GM23338 (cell line): ENCODE data around the gene CRHR1. TPM values are rescaled to one million over a fixed set of nuclear protein-coding genes. Genes with fewer than 3 reads are reported as not detected.

Experiments used
- ATAC-seq: fragments of 200-7000 bp; cut with Tn5 transposase; 3 replicates; pipeline ENCODE4 v1.9.1; 2020
- DNase-seq: peaks from one replicate; pipeline ENCODE4 v3.0.0-alpha.2; 2015; ENCODE audit warnings: low spot score
- H2AFZ ChIP-seq: fragments of 200-600 bp; sonication (generic); 2 replicates; pipeline ENCODE4 v1.8.0; 2016; ENCODE audit warnings: antibody characterized with exemption, mild to moderate bottlenecking, moderate library complexity
- H3F3A ChIP-seq: fragments of 200-600 bp; sonication (generic); replicated peaks from 2 replicates; pipeline ENCODE4 v1.8.0; 2017; ENCODE audit warnings: antibody characterized with exemption, mixed run types, low read depth
- H3K27ac ChIP-seq: fragments of 200-600 bp; sonication (generic); 2 replicates; pipeline ENCODE4 v1.6.1; 2016; ENCODE audit warnings: low read depth
- H3K27me3 ChIP-seq: fragments of 200-600 bp; sonication (generic); 2 replicates; pipeline ENCODE4 v1.8.0; 2016; ENCODE audit warnings: mild to moderate bottlenecking, mixed run types, moderate library complexity; ENCODE audit not compliant: insufficient read depth
- H3K36me3 ChIP-seq: fragments of 200-600 bp; sonication (generic); 2 replicates; pipeline ENCODE4 v1.8.0; 2016; ENCODE audit warnings: mild to moderate bottlenecking; ENCODE audit not compliant: insufficient read depth
- H3K4me1 ChIP-seq: fragments of 200-600 bp; sonication (generic); 2 replicates; pipeline ENCODE4 v1.8.0; 2016; ENCODE audit warnings: mild to moderate bottlenecking, moderate library complexity; ENCODE audit not compliant: insufficient read depth
- H3K4me2 ChIP-seq: fragments of 200-600 bp; sonication (generic); 2 replicates; pipeline ENCODE4 v1.7.1; 2017; ENCODE audit warnings: mixed run types
- H3K4me3 ChIP-seq: fragments of 200-600 bp; sonication (generic); 2 replicates; pipeline ENCODE4 v1.6.1; 2016; ENCODE audit warnings: mixed run types
- H3K79me2 ChIP-seq: fragments of 200-600 bp; sonication (generic); replicated peaks from 2 replicates; pipeline ENCODE4 v1.8.0; 2017; ENCODE audit warnings: mild to moderate bottlenecking; ENCODE audit not compliant: insufficient read depth
- H3K9me2 ChIP-seq: fragments of 200-600 bp; sonication (generic); 2 replicates; pipeline ENCODE4 v1.8.0; 2017; ENCODE audit not compliant: insufficient read depth
- H4K20me1 ChIP-seq: fragments of 200-600 bp; sonication (generic); replicated peaks from 2 replicates; pipeline ENCODE4 v1.8.0; 2017; ENCODE audit warnings: mild to moderate bottlenecking; ENCODE audit not compliant: insufficient read depth
- H3K27ac Mint-ChIP-seq: 2 replicates; pipeline ENCODE4 v1.8.0; 2020; ENCODE audit warnings: inconsistent platforms, mild to moderate bottlenecking, moderate library complexity, mixed read lengths
- H3K27me3 Mint-ChIP-seq: 3 replicates; pipeline ENCODE4 v1.8.0; 2022; ENCODE audit warnings: low read depth, mild to moderate bottlenecking, moderate library complexity, mixed read lengths, inconsistent platforms; ENCODE audit not compliant: insufficient read depth, poor library complexity
- H3K36me3 Mint-ChIP-seq: 3 replicates; pipeline ENCODE4 v1.8.0; 2021; ENCODE audit warnings: low read depth, mild to moderate bottlenecking, inconsistent platforms, moderate library complexity, mixed read lengths
- H3K4me1 Mint-ChIP-seq: 3 replicates; pipeline ENCODE4 v1.8.0; 2020; ENCODE audit warnings: mild to moderate bottlenecking, inconsistent platforms, mixed read lengths
- H3K4me3 Mint-ChIP-seq: 3 replicates; pipeline ENCODE4 v1.8.0; 2021; ENCODE audit warnings: moderate library complexity, mild to moderate bottlenecking, inconsistent platforms, mixed read lengths
- H3K9me3 Mint-ChIP-seq: 3 replicates; pipeline ENCODE4 v1.8.0; 2020; ENCODE audit warnings: moderate library complexity, mild to moderate bottlenecking, inconsistent platforms, mixed read lengths
- EZH2phosphoT487 ChIP-seq: fragments of 200-600 bp; sonication (generic); IDR thresholded peaks from one replicate; pipeline ENCODE4 v1.8.1; 2018; ENCODE audit warnings: antibody characterized with exemption; ENCODE audit not compliant: unreplicated experiment
- JUNB ChIP-seq: IDR thresholded peaks from one replicate; pipeline ENCODE4 v1.6.1; 2016; ENCODE audit warnings: antibody characterized with exemption; ENCODE audit not compliant: unreplicated experiment
- NANOG ChIP-seq: IDR thresholded peaks from 2 replicates; pipeline ENCODE4 v1.6.1; 2016; ENCODE audit warnings: antibody characterized with exemption, borderline replicate concordance
- POLR2AphosphoS5 ChIP-seq: IDR thresholded peaks from 2 replicates; pipeline ENCODE4 v1.6.1; 2016; ENCODE audit warnings: antibody characterized with exemption, low read depth
- REST ChIP-seq: IDR thresholded peaks from one replicate; pipeline ENCODE4 v1.6.1; 2018; ENCODE audit warnings: antibody characterized with exemption; ENCODE audit not compliant: unreplicated experiment
- STAT1 ChIP-seq: IDR thresholded peaks from one replicate; pipeline ENCODE4 v1.6.1; 2016; ENCODE audit warnings: antibody characterized with exemption; ENCODE audit not compliant: unreplicated experiment
- ZNF114 ChIP-seq: fragments of 250-450 bp; sonication (Bioruptor Pico); IDR thresholded peaks from 2 replicates; pipeline ENCODE4 v1.5.0; 2020; ENCODE audit warnings: mild to moderate bottlenecking, moderate library complexity
- ZNF331 ChIP-seq: fragments of 250-450 bp; sonication (Bioruptor Pico); IDR thresholded peaks from 2 replicates; pipeline ENCODE4 v1.5.0; 2020; ENCODE audit warnings: low read depth, mild to moderate bottlenecking, moderate library complexity
- ZNF462 ChIP-seq: fragments of 250-450 bp; sonication (Bioruptor Pico); IDR thresholded peaks from 2 replicates; pipeline ENCODE4 v1.5.0; 2020; ENCODE audit warnings: mild to moderate bottlenecking, moderate library complexity
- polyA plus RNA-seq: library from polyadenylated mRNA; unstranded; fragments of >200 nt; fragmentation: Nextera tagmentation; extraction: Ambion mirVana; gene quantifications from 2 replicates; pipeline ENCODE4 v1.2.1, GENCODE V29; 2016
- total RNA-seq: library from RNA; depleted of rRNA; stranded (reverse); fragments of >200 nt; shearing (Covaris generic); gene quantifications from 2 replicates; pipeline ENCODE4 v1.2.3, GENCODE V29; 2014

CRHR1 gene
- total and polyA plus RNA-seq, 2 experiments from 2014 or later = 0.19 to 0.76 TPM

- Mint-ChIP-seq H3K4me1 (no peaks in the 10 kb centered on the region; the same call in 2 of the 3 replicates), H3K4me3 (no peak overlapping the region), H3K27ac (no peak overlapping the region), H3K27me3 (peaks cover 10% of the 10 kb centered on the region), H3K36me3 (no peaks in the 10 kb centered on the region), H3K9me3 (no peaks in the 10 kb centered on the region)
- ATAC-seq (no peak), DNase-seq (no peak)
- Histone ChIP-seq H3K4me1 (no peaks in the 10 kb centered on the region), H3K9me2 (no peaks in the 10 kb centered on the region), H3K4me2 (no peak overlapping the region), H3K27ac (no peak overlapping the region), H2AFZ (no peak overlapping the region), H4K20me1 (no peaks in the 10 kb centered on the region), H3K36me3 (no peaks in the 10 kb centered on the region), H3K79me2 (no peaks in the 10 kb centered on the region), H3K4me3 (no peak overlapping the region), H3F3A (no peaks in the 10 kb centered on the region), H3K27me3 (no peaks in the 10 kb centered on the region)
- TF ChIP-seq POLR2AphosphoS5 (no peak), NANOG (no peak), STAT1 (no peak), EZH2phosphoT487 (no peak), ZNF462 (CRISPR knock-in tag) (no peak), JUNB (no peak), ZNF114 (CRISPR knock-in tag) (no peak), ZNF331 (CRISPR knock-in tag) (no peak), REST (no peak)
These were observed 51.4 kb downstream of the CRHR1 start for GRCh38 chr17:45835481-45835880.
